GM12878 (cell line): ENCODE data around the gene ADAMTSL3.

Source experiments
- ATF7 ChIP-seq: fragments of 450-650 bp; IDR thresholded peaks from 2 replicates; pipeline ENCODE4 v1.6.1; 2016; ENCODE audit warnings: low read depth, mild to moderate bottlenecking
- CBFB ChIP-seq: IDR thresholded peaks from 2 replicates; pipeline ENCODE4 v1.6.1; 2016; ENCODE audit warnings: antibody characterized with exemption, low read depth
- CHD4 ChIP-seq: fragments of 200-600 bp; sonication (generic); IDR thresholded peaks from 2 replicates; pipeline ENCODE4 v1.6.1; 2016; ENCODE audit warnings: mild to moderate bottlenecking
- CTCF ChIP-seq, 3 experiments: IDR thresholded peaks in 2 of 3; conservative IDR thresholded peaks in 1 of 3; 2 replicates each; pipeline ENCODE4 v1.5.1; 2011; ENCODE audit warnings: low read depth in 3 of 3, low read length in 3 of 3, mild to moderate bottlenecking in 3 of 3, control low read depth in 2 of 3, moderate library complexity in 2 of 3, inconsistent platforms in 1 of 3, mixed read lengths in 1 of 3; ENCODE audit not compliant: control insufficient read depth in 2 of 3, insufficient read depth in 1 of 3; ENCODE audit errors: extremely low read depth in 1 of 3
- EZH2 ChIP-seq: IDR thresholded peaks from 2 replicates; pipeline ENCODE4 v1.6.1; 2012; ENCODE audit warnings: low read depth, mild to moderate bottlenecking, control low read depth, inconsistent platforms, low read length, borderline replicate concordance; ENCODE audit not compliant: control insufficient read depth
- FOXM1 ChIP-seq: IDR thresholded peaks from 2 replicates; pipeline ENCODE4 v1.6.1; 2012; ENCODE audit warnings: low read depth, mild to moderate bottlenecking, inconsistent platforms, low read length, moderate library complexity
- JUND ChIP-seq: IDR thresholded peaks from 2 replicates; pipeline ENCODE4 v1.6.1; 2012; ENCODE audit warnings: low read depth, mild to moderate bottlenecking, low read length, improper control_type of control experiment, moderate library complexity
- NFIC ChIP-seq: IDR thresholded peaks from 2 replicates; pipeline ENCODE4 v1.6.1; 2012; ENCODE audit warnings: low read depth, mild to moderate bottlenecking, inconsistent platforms, low read length, moderate library complexity
- NFXL1 ChIP-seq: fragments of 450-650 bp; IDR thresholded peaks from 2 replicates; pipeline ENCODE4 v1.6.1; 2017; ENCODE audit warnings: antibody characterized with exemption, mild to moderate bottlenecking, borderline replicate concordance
- SREBF2 ChIP-seq: IDR thresholded peaks from 2 replicates; pipeline ENCODE4 v1.6.1; 2012; ENCODE audit warnings: mild to moderate bottlenecking, low read length
- TF ChIP-seq, protein P1 (sequence below): IDR thresholded peaks from 2 replicates; pipeline ENCODE4 v1.6.1; 2012; ENCODE audit warnings: mild to moderate bottlenecking, low read depth, low read length

GRCh38 chr15:84057714-84058331 lies 403.9 kb downstream of the ADAMTSL3 start:
- TF ChIP-seq NFIC (no peak), CTCF (IDR thresholded peaks at IDR 0.05 in 2 of 3, conservative IDR thresholded peaks at IDR 0.05 in 1 of 3; ENCODE audit: control insufficient read depth in 2 of 3, extremely low read depth in 1 of 3, insufficient read depth in 1 of 3, low read depth in 3 of 3, low read length in 3 of 3) (no peak), SREBF2 (no peak), NFXL1 (no peak), ATF7 (no peak), CHD4 (no peak), JUND (no peak), EZH2 (no peak), CBFB (no peak), FOXM1 (no peak)
- TF ChIP-seq, protein P1, sequence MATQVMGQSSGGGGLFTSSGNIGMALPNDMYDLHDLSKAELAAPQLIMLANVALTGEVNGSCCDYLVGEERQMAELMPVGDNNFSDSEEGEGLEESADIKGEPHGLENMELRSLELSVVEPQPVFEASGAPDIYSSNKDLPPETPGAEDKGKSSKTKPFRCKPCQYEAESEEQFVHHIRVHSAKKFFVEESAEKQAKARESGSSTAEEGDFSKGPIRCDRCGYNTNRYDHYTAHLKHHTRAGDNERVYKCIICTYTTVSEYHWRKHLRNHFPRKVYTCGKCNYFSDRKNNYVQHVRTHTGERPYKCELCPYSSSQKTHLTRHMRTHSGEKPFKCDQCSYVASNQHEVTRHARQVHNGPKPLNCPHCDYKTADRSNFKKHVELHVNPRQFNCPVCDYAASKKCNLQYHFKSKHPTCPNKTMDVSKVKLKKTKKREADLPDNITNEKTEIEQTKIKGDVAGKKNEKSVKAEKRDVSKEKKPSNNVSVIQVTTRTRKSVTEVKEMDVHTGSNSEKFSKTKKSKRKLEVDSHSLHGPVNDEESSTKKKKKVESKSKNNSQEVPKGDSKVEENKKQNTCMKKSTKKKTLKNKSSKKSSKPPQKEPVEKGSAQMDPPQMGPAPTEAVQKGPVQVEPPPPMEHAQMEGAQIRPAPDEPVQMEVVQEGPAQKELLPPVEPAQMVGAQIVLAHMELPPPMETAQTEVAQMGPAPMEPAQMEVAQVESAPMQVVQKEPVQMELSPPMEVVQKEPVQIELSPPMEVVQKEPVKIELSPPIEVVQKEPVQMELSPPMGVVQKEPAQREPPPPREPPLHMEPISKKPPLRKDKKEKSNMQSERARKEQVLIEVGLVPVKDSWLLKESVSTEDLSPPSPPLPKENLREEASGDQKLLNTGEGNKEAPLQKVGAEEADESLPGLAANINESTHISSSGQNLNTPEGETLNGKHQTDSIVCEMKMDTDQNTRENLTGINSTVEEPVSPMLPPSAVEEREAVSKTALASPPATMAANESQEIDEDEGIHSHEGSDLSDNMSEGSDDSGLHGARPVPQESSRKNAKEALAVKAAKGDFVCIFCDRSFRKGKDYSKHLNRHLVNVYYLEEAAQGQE: no peak
